RPMI8226 (cell line): ENCODE measurements around the gene KCNJ5.
"Not testable (repeated sequence)": the region's sequence is repeated elsewhere in the genome, so short reads cannot be mapped to it uniquely, and the experiment has no call there.

Source experiments
- DNase-seq: peaks from one replicate; pipeline ENCODE4 v3.0.0-alpha.2; 2015

KCNJ5 gene

GRCh38 chr11:128915149-128915521 is 24.0 kb downstream of the KCNJ5 start:
- DNase-seq: no peak

GRCh38 chr11:128916037-128916572 is 24.9 kb downstream of the KCNJ5 start:
- DNase-seq: no peak

GRCh38 chr11:128916681-128917080 is 25.5 kb downstream of the KCNJ5 start:
- no peak for DNase-seq

- DNase-seq: no peak
These were observed 26.1 kb downstream of the KCNJ5 start for GRCh38 chr11:128917144-128917724.

- no peak for DNase-seq
These were observed 28.1 kb downstream of the KCNJ5 start for GRCh38 chr11:128919216-128919615.

- DNase-seq: not testable (repeated sequence)
These were observed 28.5 kb downstream of the KCNJ5 start for GRCh38 chr11:128919635-128920034.

- no peak for DNase-seq
These were observed 29.5 kb downstream of the KCNJ5 start for GRCh38 chr11:128920666-128921065.

GRCh38 chr11:128921793-128922192 is 30.6 kb downstream of the KCNJ5 start:
- no peak for DNase-seq

- no peak for DNase-seq
These were observed 32.9 kb downstream of the KCNJ5 start for GRCh38 chr11:128924104-128924503.

GRCh38 chr11:128924510-128925249 is 33.5 kb downstream of the KCNJ5 start:
- no peak for DNase-seq

- DNase-seq: no peak
These were observed 34.1 kb downstream of the KCNJ5 start for GRCh38 chr11:128925250-128925600.

- DNase-seq: no peak
These were observed 34.8 kb downstream of the KCNJ5 start for GRCh38 chr11:128926000-128926399.

GRCh38 chr11:128926437-128927107 is 35.4 kb downstream of the KCNJ5 start:
- no peak for DNase-seq

GRCh38 chr11:128927108-128927461 is 35.9 kb downstream of the KCNJ5 start:
- no peak for DNase-seq

- no peak for DNase-seq
These were observed 36.7 kb downstream of the KCNJ5 start for GRCh38 chr11:128927683-128928336.

GRCh38 chr11:128928400-128928799 is 37.2 kb downstream of the KCNJ5 start:
- peak; percentile 66 for DNase-seq

GRCh38 chr11:128929468-128929867 is 38.3 kb downstream of the KCNJ5 start:
- DNase-seq: no peak

- DNase-seq: no peak
These were observed 38.8 kb downstream of the KCNJ5 start for GRCh38 chr11:128929991-128930390.

- no peak for DNase-seq
These were observed 39.9 kb downstream of the KCNJ5 start for GRCh38 chr11:128931066-128931465.

GRCh38 chr11:128931668-128932067 is 40.5 kb downstream of the KCNJ5 start:
- DNase-seq: no peak

- no peak for DNase-seq
These were observed 42.5 kb downstream of the KCNJ5 start for GRCh38 chr11:128933481-128934178.

- DNase-seq: no peak
These were observed 43.2 kb downstream of the KCNJ5 start for GRCh38 chr11:128934351-128934750.

GRCh38 chr11:128934926-128935325 is 43.8 kb downstream of the KCNJ5 start:
- DNase-seq: no peak
